NAMALWA (cell line): ENCODE results near the gene OR2W3.
A peak's percentile ranks its signal among the peaks of the same experiment; 100 is the strongest.

ENCODE experiments used
- DNase-seq: peaks from one replicate; pipeline ENCODE4 v3.0.0-alpha.2; 2015; ENCODE audit warnings: low spot score

OR2W3 gene

GRCh38 chr1:247895163-247895637, at the start of gene OR2W3:
Gene OR2W3 (plus strand): TSS chr1:247895587. CDS start chr1:247895587, 0 bp downstream.
- DNase-seq = no peak

GRCh38 chr1:247845693-247846017, 49.7 kb upstream of the OR2W3 start:
- DNase-seq = no peak

- no peak for DNase-seq
These were observed 47.0 kb upstream of the OR2W3 start for GRCh38 chr1:247848346-247848745.

GRCh38 chr1:247849616-247850015, 45.8 kb upstream of the OR2W3 start:
- DNase-seq = no peak

GRCh38 chr1:247854899-247855545, 40.4 kb upstream of the OR2W3 start:
- DNase-seq = no peak

GRCh38 chr1:247855911-247856310, 39.5 kb upstream of the OR2W3 start:
- DNase-seq = no peak

- DNase-seq = no peak
These were observed 38.1 kb upstream of the OR2W3 start, which contains the start of gene TRIM58 for GRCh38 chr1:247857069-247857984. Gene TRIM58 (plus strand): TSS chr1:247857187. CDS start chr1:247857247, 60 bp downstream.

- DNase-seq = no peak
These were observed 37.3 kb upstream of the OR2W3 start for GRCh38 chr1:247857985-247858619.

- no peak for DNase-seq
These were observed 32.6 kb upstream of the OR2W3 start for GRCh38 chr1:247862756-247863155.

GRCh38 chr1:247864644-247865043, 30.7 kb upstream of the OR2W3 start:
- DNase-seq = no peak

- DNase-seq = no peak
These were observed 30.0 kb upstream of the OR2W3 start for GRCh38 chr1:247865416-247865815.

GRCh38 chr1:247883346-247883745, 12.0 kb upstream of the OR2W3 start:
- DNase-seq = no peak

- DNase-seq = no peak
These were observed 10.5 kb upstream of the OR2W3 start for GRCh38 chr1:247884797-247885413.

- no peak for DNase-seq
These were observed 589 bp downstream of the OR2W3 start for GRCh38 chr1:247895976-247896375.

GRCh38 chr1:247904122-247904521, 8.7 kb downstream of the OR2W3 start:
- no peak for DNase-seq

GRCh38 chr1:247905181-247905580, 9.8 kb downstream of the OR2W3 start:
- DNase-seq = no peak

- DNase-seq = peak; percentile 38
These were observed 10.6 kb downstream of the OR2W3 start for GRCh38 chr1:247905910-247906503.

- DNase-seq = peak; percentile 46
These were observed 11.2 kb downstream of the OR2W3 start for GRCh38 chr1:247906504-247907047.

GRCh38 chr1:247908766-247909165, 13.4 kb downstream of the OR2W3 start:
- DNase-seq = no peak

- DNase-seq = no peak
These were observed 18.4 kb downstream of the OR2W3 start for GRCh38 chr1:247913786-247914185.

GRCh38 chr1:247914941-247915662, 19.7 kb downstream of the OR2W3 start:
- no peak for DNase-seq
